HG03045 (cell line): ENCODE measurements around the gene CKB.
A peak's percentile ranks its signal among the peaks of the same experiment; 100 is the strongest.
"Not testable (repeated sequence)": the region's sequence is repeated elsewhere in the genome, so short reads cannot be mapped to it uniquely, and the experiment has no call there.

Experiments
- ATAC-seq: cut with Tn5 transposase; IDR thresholded peaks from one replicate; pipeline ENCODE4 v1.9.1; 2021; ENCODE audit warnings: mild to moderate bottlenecking, moderate library complexity; ENCODE audit not compliant: unreplicated experiment

Gene CKB

GRCh38 chr14:103528146-103528586, 5.5 kb upstream of the CKB start:
- ATAC-seq, result no peak

GRCh38 chr14:103527408-103528145, 4.9 kb upstream of the CKB start:
- ATAC-seq, result peak; percentile 58

- ATAC-seq, result no peak
These were observed 4.3 kb upstream of the CKB start for GRCh38 chr14:103526914-103527248.

- ATAC-seq, result no peak
These were observed 3.8 kb upstream of the CKB start for GRCh38 chr14:103526247-103526913.

GRCh38 chr14:103525430-103526246, 3.0 kb upstream of the CKB start:
- not testable (repeated sequence) for ATAC-seq

GRCh38 chr14:103524002-103524935, 1.6 kb upstream of the CKB start:
- ATAC-seq, result no peak

- no peak for ATAC-seq
These were observed 935 bp upstream of the CKB start for GRCh38 chr14:103523575-103523954.

GRCh38 chr14:103521951-103522563, 573 bp downstream of the CKB start:
- no peak for ATAC-seq

GRCh38 chr14:103521438-103521950, 1.1 kb downstream of the CKB start:
- ATAC-seq, result no peak

GRCh38 chr14:103520657-103521437, 1.8 kb downstream of the CKB start:
- no peak for ATAC-seq

- no peak for ATAC-seq
These were observed 2.4 kb downstream of the CKB start for GRCh38 chr14:103520269-103520656.

- ATAC-seq, result no peak
These were observed 2.8 kb downstream of the CKB start for GRCh38 chr14:103519837-103520212.

GRCh38 chr14:103519043-103519836, 3.4 kb downstream of the CKB start:
- no peak for ATAC-seq

- ATAC-seq, result no peak
These were observed 4.1 kb downstream of the CKB start for GRCh38 chr14:103518422-103519042.

- ATAC-seq, result no peak
These were observed 4.8 kb downstream of the CKB start for GRCh38 chr14:103517721-103518421.

- ATAC-seq, result no peak
These were observed 5.5 kb downstream of the CKB start for GRCh38 chr14:103517174-103517566.

- ATAC-seq, result no peak
These were observed 6.0 kb downstream of the CKB start for GRCh38 chr14:103516426-103517173.
